K562 (cell line): Measurements from ENCODE around the gene ALCAM. TPM values are rescaled to one million over a fixed set of nuclear protein-coding genes. Genes with fewer than 3 reads are reported as not detected.

Experiments used
- ATAC-seq: fragments of 200-7000 bp; cut with Tn5 transposase; 3 replicates; pipeline ENCODE4 v1.9.1; 2020; ENCODE audit warnings: moderate library complexity
- BruUV-seq: library from RNA; stranded (reverse); fragments of 400-500 nt; replicated peaks from 2 replicates; lab custom pipeline; 2021; lab: Mats Ljungman, UMichigan
- CTCF ChIA-PET: fragments of 300-600 bp; formaldehyde crosslinking; extraction: SDS; loops from one replicate; lab custom pipeline; 2021; ENCODE audit warnings: low intra/inter-chr PET ratio; lab: Yijun Ruan, JAX
- POLR2A ChIA-PET: fragments of 300-600, 350-650 bp; sonication (Branson Sonifier 250); formaldehyde crosslinking; extraction: SDS; loops from one replicate; lab custom pipeline; 2021; ENCODE audit warnings: antibody characterized with exemption, inconsistent platforms; lab: Yijun Ruan, JAX
- DNase-seq, 4 experiments: peaks; one replicate each; pipeline versions ENCODE4 v3.0.0 to v3.0.0-alpha.2; 2011 to 2018; ENCODE audit warnings: low spot score in 3 of 4, mixed read lengths in 3 of 4; ENCODE audit errors: extremely low read depth in 1 of 4
- FAIRE-seq: peaks from 2 replicates; lab custom pipeline; 2011; peaks lifted over from hg19 to GRCh38; lab: Jason Lieb, UNC
- H2AFZ ChIP-seq: 2 replicates; pipeline ENCODE4 v1.6.0; 2011; ENCODE audit warnings: low read depth, low read length, control low read depth, inconsistent platforms
- H3K27ac ChIP-seq: fragments of 200-600 bp; 3 replicates; pipeline ENCODE4 v1.8.0; 2011; ENCODE audit warnings: low read depth, mild to moderate bottlenecking, control low read depth, inconsistent platforms, low read length, moderate library complexity, mixed read lengths; ENCODE audit errors: extremely low read depth
- H3K27me3 ChIP-seq, 2 experiments: fragments of 300-600 bp in 1 of 2; 2 replicates in 1 of 2; 3 replicates in 1 of 2; pipeline versions ENCODE4 v1.6.0 to v1.8.0; 2011; ENCODE audit warnings: inconsistent platforms in 2 of 2, low read length in 2 of 2, mild to moderate bottlenecking in 1 of 2, mixed read lengths in 1 of 2, moderate library complexity in 1 of 2; ENCODE audit not compliant: control insufficient read depth in 2 of 2, insufficient read depth in 2 of 2
- H3K36me3 ChIP-seq: fragments of 300-600 bp; 3 replicates; pipeline ENCODE4 v1.8.0; 2011; ENCODE audit warnings: mild to moderate bottlenecking, low read length, inconsistent platforms; ENCODE audit not compliant: control insufficient read depth, insufficient read depth
- H3K4me1 ChIP-seq, 2 experiments: fragments of 200-600 bp in 1 of 2; replicated peaks in 1 of 2; 2 replicates in 1 of 2; 3 replicates in 1 of 2; pipeline versions ENCODE4 v1.5.1 to v1.8.0; 2011; ENCODE audit warnings: inconsistent platforms in 2 of 2, low read length in 2 of 2, mild to moderate bottlenecking in 1 of 2, mixed read lengths in 1 of 2, moderate library complexity in 1 of 2; ENCODE audit not compliant: control insufficient read depth in 2 of 2, insufficient read depth in 2 of 2
- H3K4me2 ChIP-seq: 2 replicates; pipeline ENCODE4 v1.6.1; 2011; ENCODE audit warnings: low read length, control low read depth, inconsistent platforms, mixed read lengths; ENCODE audit not compliant: insufficient read depth
- H3K4me3 ChIP-seq: fragments of 200-600 bp; sonication (generic), shearing (Covaris generic); 2 replicates; pipeline ENCODE4 v1.5.1; 2016; ENCODE audit warnings: control low read depth, inconsistent platforms
- H3K79me2 ChIP-seq: fragments of 200-600 bp; 3 replicates; pipeline ENCODE4 v1.8.0; 2011; ENCODE audit warnings: low read length, inconsistent platforms; ENCODE audit not compliant: control insufficient read depth, insufficient read depth
- H3K9ac ChIP-seq, 2 experiments: 2 replicates each; pipeline versions ENCODE4 v1.6.0 to v1.6.1; 2011; ENCODE audit warnings: low read depth in 2 of 2, low read length in 2 of 2, control low read depth in 1 of 2, inconsistent platforms in 1 of 2, mild to moderate bottlenecking in 1 of 2, mixed read lengths in 1 of 2; ENCODE audit not compliant: insufficient read depth in 1 of 2
- H3K9me1 ChIP-seq: one replicate; pipeline ENCODE4 v1.6.0; 2011; ENCODE audit warnings: inconsistent platforms, mild to moderate bottlenecking, low read length, moderate library complexity; ENCODE audit not compliant: control insufficient read depth, insufficient read depth
- H3K9me3 ChIP-seq: replicated peaks from 2 replicates; pipeline ENCODE4 v1.5.1; 2011; ENCODE audit warnings: low read depth, low read length, inconsistent platforms; ENCODE audit not compliant: control insufficient read depth, insufficient read depth
- H4K20me1 ChIP-seq: replicated peaks from 2 replicates; pipeline ENCODE4 v1.6.1; 2011; ENCODE audit warnings: low read length, inconsistent platforms, mixed read lengths; ENCODE audit not compliant: control insufficient read depth, insufficient read depth
- ARID2 ChIP-seq: fragments of 450-650 bp; IDR thresholded peaks from 2 replicates; pipeline ENCODE4 v1.6.1; 2017; ENCODE audit warnings: antibody characterized with exemption, mild to moderate bottlenecking
- ERF ChIP-seq: fragments of 450-650 bp; formaldehyde crosslinking; IDR thresholded peaks from 2 replicates; pipeline ENCODE4 v1.4.0; 2020; ENCODE audit warnings: mild to moderate bottlenecking, mixed read lengths
- GABPB2 ChIP-seq: fragments of 250-450 bp; sonication (Bioruptor Pico); conservative IDR thresholded peaks from 2 replicates; pipeline ENCODE4 v1.5.1; 2021; ENCODE audit warnings: mild to moderate bottlenecking
- HNRNPL ChIP-seq: fragments of 200-400 bp; formaldehyde crosslinking; IDR thresholded peaks from 2 replicates; pipeline ENCODE4 v1.6.1; 2017; ENCODE audit warnings: low read depth, mild to moderate bottlenecking, low read length
- MCM7 ChIP-seq, 2 experiments: fragments of 450-650 bp; IDR thresholded peaks; 2 replicates each; pipeline ENCODE4 v1.6.1; 2016 to 2018
- MEF2A ChIP-seq: IDR thresholded peaks from 2 replicates; pipeline ENCODE4 v1.6.1; 2011; ENCODE audit warnings: low read depth, mild to moderate bottlenecking, low read length, moderate library complexity; ENCODE audit not compliant: control insufficient read depth
- NEUROD1 ChIP-seq: fragments of 150-350 bp; IDR thresholded peaks from 2 replicates; pipeline ENCODE4 v1.6.1; 2014; ENCODE audit warnings: borderline replicate concordance, low read length, low read depth; ENCODE audit not compliant: partially characterized antibody
- POLR2G ChIP-seq: fragments of 200-400 bp; formaldehyde crosslinking; IDR thresholded peaks from 2 replicates; pipeline ENCODE4 v1.6.1; 2017; ENCODE audit warnings: low read depth, mild to moderate bottlenecking, antibody characterized with exemption, low read length, moderate library complexity
- RBM34 ChIP-seq: fragments of 200-400 bp; formaldehyde crosslinking; IDR thresholded peaks from 2 replicates; pipeline ENCODE4 v1.6.1; 2018; ENCODE audit warnings: low read length, borderline replicate concordance; ENCODE audit not compliant: insufficient read depth
- SMAD4 ChIP-seq: fragments of 250-450 bp; sonication (Bioruptor Pico); conservative IDR thresholded peaks from 2 replicates; pipeline ENCODE4 v1.8.0; 2021; ENCODE audit warnings: inconsistent platforms, mild to moderate bottlenecking, moderate library complexity
- SMARCB1 ChIP-seq: IDR thresholded peaks from 2 replicates; pipeline ENCODE4 v1.6.1; 2011; ENCODE audit warnings: improper control_type of control experiment, low read depth; ENCODE audit not compliant: insufficient read length
- YY1 ChIP-seq, 3 experiments: IDR thresholded peaks; 2 replicates each; pipeline ENCODE4 v1.6.1; 2011; ENCODE audit warnings: low read length in 2 of 3, mild to moderate bottlenecking in 2 of 3, moderate library complexity in 2 of 3, borderline replicate concordance in 1 of 3, control low read depth in 1 of 3, low read depth in 1 of 3; ENCODE audit not compliant: insufficient read depth in 3 of 3, insufficient replicate concordance in 2 of 3, control insufficient read depth in 1 of 3, insufficient read length in 1 of 3; ENCODE audit errors: extremely low read depth in 1 of 3
- ZNF561 ChIP-seq: fragments of 450-650 bp; formaldehyde crosslinking; conservative IDR thresholded peaks from 2 replicates; pipeline ENCODE4 v1.4.0; 2020; ENCODE audit warnings: mild to moderate bottlenecking, moderate library complexity
- ZNF644 ChIP-seq: fragments of 200-800 bp; sonication (Bioruptor generic); IDR thresholded peaks from 2 replicates; pipeline ENCODE4 v1.6.1; 2016; ENCODE audit warnings: low read depth, missing genetic modification characterization, missing compliant biosample characterization
- WGBS: fragments of 100-300 bp; shearing (Covaris generic); methylation state at CpG from one replicate; pipeline ENCODE4 v1.1.6; 2016; ENCODE audit warnings: low coverage, mixed read lengths; ENCODE audit not compliant: insufficient coverage; ENCODE audit errors: missing lambda C conversion rate; 5-methylcytosine and 5-hydroxymethylcytosine counted together
- in situ Hi-C: fragments of 300-500 bp; cut with MboI; formaldehyde crosslinking; loops from 4 replicates; pipeline ENCODE4 v1.15.0; 2018; ENCODE audit warnings: inconsistent platforms, mixed read lengths
- intact Hi-C: fragments of 100-400 bp; cut with micrococcal nuclease; formaldehyde crosslinking; loops from 2 replicates; pipeline ENCODE4 v1.14.2; 2022
- polyA plus RNA-seq, 8 experiments: library from polyadenylated mRNA; depleted of rRNA in 4 of 8; stranded (reverse) in 5 of 8; unstranded in 3 of 8; fragments of >200 nt; fragmentation: Nextera tagmentation in 2 of 8; fragmentation: Illumina TruSeq in 1 of 8; extraction: Ambion mirVana in 2 of 8; extraction: Trizol in 1 of 8; gene quantifications; 2 replicates each; pipeline versions ENCODE4 v1.2.1 to v1.2.3, GENCODE V29; 2011 to 2014; ENCODE audit warnings: inconsistent platforms in 1 of 8, missing spikeins in 1 of 8
- total RNA-seq, 7 experiments: library from RNA; depleted of rRNA in 6 of 7; stranded (reverse); fragments of >200 nt in 6 of 7; fragmentation: Illumina TruSeq in 2 of 7; extraction: Trizol in 2 of 7; gene quantifications; 2 replicates each; pipeline versions ENCODE4 v1.2.1 to v1.2.3, GENCODE V29; 2011 to 2021; ENCODE audit warnings: low replicate concordance in 1 of 7
- TF ChIP-seq, protein P1 (sequence below): sonication (generic); IDR thresholded peaks from 2 replicates; pipeline ENCODE4 v1.6.1; 2016

Gene ALCAM
- total and polyA plus RNA-seq, 9 of the 15 experiments (the other 6 are each of a cell fraction or from before 2014, with no cell fraction given), result 0.03 to 0.98 (median 0.14) TPM; not detected in 1

DNA sequence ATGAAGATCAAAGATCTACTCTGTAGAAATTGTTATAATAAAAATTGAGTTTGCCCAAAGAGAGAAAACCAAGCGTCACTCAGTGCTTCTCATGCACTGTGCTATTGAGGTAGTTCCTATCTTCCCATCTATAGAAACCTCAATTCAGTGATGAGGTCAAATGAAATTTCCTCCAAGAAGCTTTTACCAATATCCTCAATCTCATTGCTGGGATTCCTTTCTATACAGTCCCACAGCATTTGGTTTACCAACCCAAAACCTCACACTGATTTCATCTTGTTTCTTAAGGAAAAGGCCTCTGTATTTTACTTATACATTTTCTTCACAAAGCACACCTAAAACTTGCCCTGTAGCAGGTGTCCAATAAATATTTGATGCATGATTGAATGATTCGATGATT, 147.2 kb downstream of the ALCAM start:
- ATAC-seq (no peak), FAIRE-seq (no peak), DNase-seq (no peak)
- Histone ChIP-seq H3K27me3 (no peaks in the 10 kb centered on the region), H3K4me2 (no peak overlapping the region), H3K9me3 (no peaks in the 10 kb centered on the region), H4K20me1 (no peaks in the 10 kb centered on the region), H3K4me3 (no peak overlapping the region), H3K4me1 (no peaks in the 10 kb centered on the region), H2AFZ (no peak overlapping the region), H3K36me3 (no peaks in the 10 kb centered on the region), H3K9me1 (no peaks in the 10 kb centered on the region), H3K79me2 (no peaks in the 10 kb centered on the region), H3K27ac (no peak overlapping the region), H3K9ac (no peak overlapping the region)
- intact Hi-C loops, result loop anchor here (10.0 kb wide), 1 partner anchor 1101 kb away; no protein-coding TSS in a partner anchor
- CTCF ChIA-PET, result no interaction called here
- POLR2A ChIA-PET, result no interaction called here
- no TSS peak for BruUV-seq
- WGBS, result 0% methylated on average over 2 of the region's 2 CpGs
- no peak for TF ChIP-seq GABPB2 (CRISPR knock-in tag)
- TF ChIP-seq RBM34, result no peak
- no peak for TF ChIP-seq SMAD4 (CRISPR knock-in tag)
- no peak for TF ChIP-seq NEUROD1
- TF ChIP-seq ZNF644 (tag), result no peak
- TF ChIP-seq ERF (CRISPR knock-in tag), result no peak
- in situ Hi-C loops, result no loop called here

- no peak overlapping the region for H2AFZ ChIP-seq
- TF ChIP-seq SMARCB1, result no peak
- TF ChIP-seq, protein P1, sequence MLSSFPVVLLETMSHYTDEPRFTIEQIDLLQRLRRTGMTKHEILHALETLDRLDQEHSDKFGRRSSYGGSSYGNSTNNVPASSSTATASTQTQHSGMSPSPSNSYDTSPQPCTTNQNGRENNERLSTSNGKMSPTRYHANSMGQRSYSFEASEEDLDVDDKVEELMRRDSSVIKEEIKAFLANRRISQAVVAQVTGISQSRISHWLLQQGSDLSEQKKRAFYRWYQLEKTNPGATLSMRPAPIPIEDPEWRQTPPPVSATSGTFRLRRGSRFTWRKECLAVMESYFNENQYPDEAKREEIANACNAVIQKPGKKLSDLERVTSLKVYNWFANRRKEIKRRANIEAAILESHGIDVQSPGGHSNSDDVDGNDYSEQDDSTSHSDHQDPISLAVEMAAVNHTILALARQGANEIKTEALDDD, result no peak
- no peak for TF ChIP-seq ARID2
- TF ChIP-seq HNRNPL, result no peak
- no peak for TF ChIP-seq ZNF561 (CRISPR knock-in tag)
- no peak for TF ChIP-seq YY1 (IDR thresholded peaks at IDR 0.05; ENCODE audit: borderline replicate concordance in 1 of 3, control insufficient read depth in 1 of 3, extremely low read depth in 1 of 3, insufficient read depth in 3 of 3, insufficient read length in 1 of 3, insufficient replicate concordance in 2 of 3, low read depth in 1 of 3, low read length in 2 of 3)
- TF ChIP-seq MCM7 (IDR thresholded peaks at IDR 0.05), result no peak
- TF ChIP-seq POLR2G, result no peak
- no peak for TF ChIP-seq MEF2A
- no peak overlapping the region for H3K4me2 ChIP-seq
- FAIRE-seq (no peak), DNase-seq (no peak), ATAC-seq (no peak)
- no peak overlapping the region for H3K9ac ChIP-seq
- H3K27me3 ChIP-seq, result no peaks in the 10 kb centered on the region
- no peaks in the 10 kb centered on the region for H3K9me3 ChIP-seq
- intact Hi-C loops (loop anchor here (10.0 kb wide), 1 partner anchor 1099 kb away; no protein-coding TSS in a partner anchor), in situ Hi-C loops (no loop called here)
- 4% methylated on average over 2 of the region's 2 CpGs for WGBS
- BruUV-seq, result no TSS peak
- H3K4me1 ChIP-seq, result no peaks in the 10 kb centered on the region
- no peaks in the 10 kb centered on the region for H4K20me1 ChIP-seq
- H3K27ac ChIP-seq, result no peak overlapping the region
- H3K4me3 ChIP-seq, result no peak overlapping the region
- CTCF ChIA-PET, result no interaction called here
- POLR2A ChIA-PET, result no interaction called here
- no peaks in the 10 kb centered on the region for H3K36me3 ChIP-seq
- no peaks in the 10 kb centered on the region for H3K9me1 ChIP-seq
- no peaks in the 10 kb centered on the region for H3K79me2 ChIP-seq
Observed at GRCh38 chr3:105515372-105515771, 148.7 kb downstream of the ALCAM start.
